ENCODE measurements around the gene IGFBP5.

DNA sequence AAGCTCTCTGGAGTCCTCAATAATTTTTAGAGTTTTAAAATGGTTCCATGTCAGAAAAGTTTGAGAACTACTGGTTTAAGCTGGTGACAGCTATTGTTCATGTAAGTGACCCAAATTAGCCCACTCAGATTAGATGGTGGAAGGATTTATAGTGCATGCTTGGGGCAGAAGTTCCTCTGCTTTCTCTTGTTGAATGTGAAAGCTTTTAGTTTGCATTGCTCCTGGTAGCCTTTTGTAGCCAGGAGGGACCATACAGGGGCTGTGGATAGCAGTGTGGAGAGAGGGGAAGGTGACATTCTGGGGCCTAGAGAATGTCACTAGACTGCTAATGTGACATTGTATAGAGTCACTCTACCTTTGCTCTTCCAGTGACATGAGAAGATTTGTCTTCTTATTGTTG, 40.3 kb upstream of the IGFBP5 start:
- TF ChIP-seq, protein P1, sequence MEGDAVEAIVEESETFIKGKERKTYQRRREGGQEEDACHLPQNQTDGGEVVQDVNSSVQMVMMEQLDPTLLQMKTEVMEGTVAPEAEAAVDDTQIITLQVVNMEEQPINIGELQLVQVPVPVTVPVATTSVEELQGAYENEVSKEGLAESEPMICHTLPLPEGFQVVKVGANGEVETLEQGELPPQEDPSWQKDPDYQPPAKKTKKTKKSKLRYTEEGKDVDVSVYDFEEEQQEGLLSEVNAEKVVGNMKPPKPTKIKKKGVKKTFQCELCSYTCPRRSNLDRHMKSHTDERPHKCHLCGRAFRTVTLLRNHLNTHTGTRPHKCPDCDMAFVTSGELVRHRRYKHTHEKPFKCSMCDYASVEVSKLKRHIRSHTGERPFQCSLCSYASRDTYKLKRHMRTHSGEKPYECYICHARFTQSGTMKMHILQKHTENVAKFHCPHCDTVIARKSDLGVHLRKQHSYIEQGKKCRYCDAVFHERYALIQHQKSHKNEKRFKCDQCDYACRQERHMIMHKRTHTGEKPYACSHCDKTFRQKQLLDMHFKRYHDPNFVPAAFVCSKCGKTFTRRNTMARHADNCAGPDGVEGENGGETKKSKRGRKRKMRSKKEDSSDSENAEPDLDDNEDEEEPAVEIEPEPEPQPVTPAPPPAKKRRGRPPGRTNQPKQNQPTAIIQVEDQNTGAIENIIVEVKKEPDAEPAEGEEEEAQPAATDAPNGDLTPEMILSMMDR (conservative IDR thresholded peaks at IDR 0.05; ENCODE audit: low read length): no peak
- TF ChIP-seq EZH2phosphoT487 (IDR thresholded peaks at IDR 0.05; ENCODE audit: borderline replicate concordance, low read depth, low read length): no peak
